GM12891 (cell line): ENCODE data around the gene ZNF747.

Source experiments
- PAX5 ChIP-seq: IDR thresholded peaks from 2 replicates; pipeline ENCODE4 v1.6.1; 2011; ENCODE audit warnings: low read length, moderate library complexity, mild to moderate bottlenecking; ENCODE audit not compliant: insufficient read depth, severe bottlenecking
- POLR2A ChIP-seq: IDR thresholded peaks from 2 replicates; pipeline ENCODE4 v1.6.1; 2011; ENCODE audit warnings: low read depth, low read length, control low read depth
- POLR2AphosphoS5 ChIP-seq: IDR thresholded peaks from 2 replicates; pipeline ENCODE4 v1.6.1; 2011; ENCODE audit warnings: low read depth, low read length, control low read depth
- POU2F2 ChIP-seq: IDR thresholded peaks from 2 replicates; pipeline ENCODE4 v1.6.1; 2011; ENCODE audit warnings: low read depth, mild to moderate bottlenecking, control low read depth, low read length, moderate library complexity
- SPI1 ChIP-seq: IDR thresholded peaks from 2 replicates; pipeline ENCODE4 v1.6.1; 2011; ENCODE audit warnings: low read depth, low read length, control low read depth
- TAF1 ChIP-seq: IDR thresholded peaks from 2 replicates; pipeline ENCODE4 v1.6.1; 2011; ENCODE audit warnings: low read depth, low read length, control low read depth

DNA sequence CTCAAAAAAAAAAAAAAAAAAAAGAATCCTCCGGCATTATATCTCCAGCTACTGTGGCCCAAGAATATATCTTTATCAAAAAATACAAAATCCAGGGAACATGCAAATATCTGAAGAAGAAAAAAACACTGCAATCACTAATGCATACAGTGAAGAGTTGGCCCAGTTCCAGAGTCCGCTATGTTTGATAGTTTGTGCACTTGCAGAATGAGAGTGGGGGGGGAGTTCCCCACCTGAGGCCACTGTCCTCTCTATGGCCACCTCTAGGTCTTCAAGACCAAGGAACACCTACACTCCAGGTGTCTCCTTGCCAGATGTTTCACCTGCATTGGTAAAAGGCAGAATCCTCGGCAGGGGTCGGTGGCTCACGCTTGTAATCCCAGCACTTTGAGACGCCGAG, 46.8 kb upstream of the ZNF747 start:
- TF ChIP-seq POLR2A (no peak), SPI1 (no peak), TAF1 (no peak), POLR2AphosphoS5 (no peak), PAX5 (no peak), POU2F2 (no peak)
